Liver (tissue), 9 donors: ENCODE results near the gene PNLIPRP1. TPM values are rescaled to one million over a fixed set of nuclear protein-coding genes. Genes with fewer than 3 reads are reported as not detected.

ENCODE experiments used
- DNase-seq: peaks from one replicate; pipeline ENCODE4 v3.0.0-alpha.2; 2017; ENCODE audit warnings: low spot score
- H3K27ac ChIP-seq, 2 donors: one replicate each; pipeline ENCODE4 v1.7.0; 2013; ENCODE audit warnings: inconsistent platforms in 2 of 2, low read length in 2 of 2, control low read depth in 1 of 2, low read depth in 1 of 2, mild to moderate bottlenecking in 1 of 2
- H3K27me3 ChIP-seq, 4 donors: one replicate each; pipeline versions ENCODE4 v1.6.1 to v1.7.0; 2013; ENCODE audit warnings: low read length in 3 of 4, inconsistent platforms in 1 of 4, mild to moderate bottlenecking in 1 of 4, moderate library complexity in 1 of 4; ENCODE audit not compliant: control insufficient read depth in 4 of 4, insufficient read depth in 4 of 4
- H3K36me3 ChIP-seq, 4 donors: one replicate each; pipeline versions ENCODE4 v1.6.1 to v1.7.0; 2013; ENCODE audit warnings: low read length in 3 of 4, mild to moderate bottlenecking in 3 of 4, low read depth in 1 of 4, moderate library complexity in 1 of 4; ENCODE audit not compliant: control insufficient read depth in 4 of 4, insufficient read depth in 3 of 4
- H3K4me1 ChIP-seq, 4 donors: one replicate each; pipeline versions ENCODE4 v1.6.1 to v1.7.0; 2013; ENCODE audit warnings: low read length in 3 of 4, mild to moderate bottlenecking in 3 of 4, moderate library complexity in 1 of 4; ENCODE audit not compliant: control insufficient read depth in 4 of 4, insufficient read depth in 4 of 4
- H3K4me3 ChIP-seq, 3 donors: one replicate each; pipeline versions ENCODE4 v1.6.1 to v1.7.0; 2013; ENCODE audit warnings: low read length in 3 of 3, control low read depth in 1 of 3, low read depth in 1 of 3, mild to moderate bottlenecking in 1 of 3
- H3K9ac ChIP-seq, 2 donors: one replicate each; pipeline ENCODE4 v1.7.0; 2013; ENCODE audit warnings: low read length in 2 of 2, mild to moderate bottlenecking in 2 of 2, moderate library complexity in 2 of 2, control low read depth in 1 of 2, low read depth in 1 of 2
- H3K9me3 ChIP-seq, 4 donors: one replicate each; pipeline versions ENCODE4 v1.6.1 to v1.7.0; 2013; ENCODE audit warnings: low read length in 3 of 4; ENCODE audit not compliant: control insufficient read depth in 4 of 4
- ATF3 ChIP-seq: IDR thresholded peaks from 2 replicates; pipeline ENCODE4 v1.6.1; 2016; ENCODE audit warnings: antibody characterized with exemption
- CTCF ChIP-seq: fragments of 150-350 bp; IDR thresholded peaks from 2 replicates; pipeline ENCODE4 v1.5.1; 2017; ENCODE audit warnings: improper control_type of control experiment, low read depth, low read length; ENCODE audit not compliant: missing input control
- EGR1 ChIP-seq, 2 donors: IDR thresholded peaks; 2 replicates each; pipeline ENCODE4 v1.6.1; 2016 to 2018; ENCODE audit warnings: antibody characterized with exemption in 2 of 2, low read depth in 2 of 2
- FOXA1 ChIP-seq: IDR thresholded peaks from 2 replicates; pipeline ENCODE4 v1.6.1; 2016; ENCODE audit warnings: antibody characterized with exemption
- FOXA2 ChIP-seq: IDR thresholded peaks from 2 replicates; pipeline ENCODE4 v1.6.1; 2016; ENCODE audit warnings: antibody characterized with exemption
- HNF4A ChIP-seq, 2 donors: conservative IDR thresholded peaks; 2 replicates each; pipeline ENCODE4 v1.6.1; 2016; ENCODE audit warnings: antibody characterized with exemption in 2 of 2, mild to moderate bottlenecking in 2 of 2
- JUND ChIP-seq, 2 donors: IDR thresholded peaks; 2 replicates each; pipeline ENCODE4 v1.6.1; 2016; ENCODE audit warnings: antibody characterized with exemption in 2 of 2
- NR2F2 ChIP-seq: IDR thresholded peaks from 2 replicates; pipeline ENCODE4 v1.6.1; 2016; ENCODE audit warnings: antibody characterized with exemption
- RAD21 ChIP-seq, 2 donors: IDR thresholded peaks; 2 replicates each; pipeline ENCODE4 v1.6.1; 2016; ENCODE audit warnings: antibody characterized with exemption in 2 of 2, mild to moderate bottlenecking in 2 of 2
- RXRA ChIP-seq, 2 donors: IDR thresholded peaks; 2 replicates each; pipeline ENCODE4 v1.6.1; 2017 to 2018; ENCODE audit warnings: antibody characterized with exemption in 2 of 2, mild to moderate bottlenecking in 1 of 2
- YY1 ChIP-seq: IDR thresholded peaks from 2 replicates; pipeline ENCODE4 v1.6.1; 2016; ENCODE audit warnings: antibody characterized with exemption, mild to moderate bottlenecking
- WGBS: extraction: QIAGEN DNeasy Blood & Tissue Kit; methylation state at CpG from one replicate; pipeline ENCODE4 v1.1.7; 2013; 5-methylcytosine and 5-hydroxymethylcytosine counted together
- polyA plus RNA-seq, 2 donors: library from polyadenylated mRNA; stranded (reverse) in 1 of 2; unstranded in 1 of 2; fragments of 200-250 nt in 1 of 2; fragments of >200 nt in 1 of 2; fragmentation: Nextera tagmentation in 1 of 2; extraction: Ambion mirVana in 1 of 2; gene quantifications; one replicate each; pipeline versions ENCODE4 v1.2.1 to v1.2.3, GENCODE V29; 2013 to 2015
- total RNA-seq, 2 donors: library from RNA; depleted of rRNA; stranded (reverse); fragments of >200 nt; gene quantifications; one replicate each; pipeline ENCODE4 v1.2.3, GENCODE V29; 2014
- TF ChIP-seq, protein P1 (sequence below): IDR thresholded peaks from 2 replicates; pipeline ENCODE4 v1.6.1; 2016; ENCODE audit warnings: antibody characterized with exemption
- donor health status: healthy.
- donor health status: healthy.
- donor health status: healthy.
- donor health status: healthy.
- donor health status: healthy.

Gene PNLIPRP1
- total and polyA plus RNA-seq, 4 donors = not detected

GRCh38 chr10:116574797-116575196 lies 16.0 kb upstream of the PNLIPRP1 start:
- TF ChIP-seq EGR1 (IDR thresholded peaks at IDR 0.05; ENCODE audit: low read depth in 2 of 2) (no peak), RXRA (IDR thresholded peaks at IDR 0.05) (no peak)
- Histone ChIP-seq H3K27ac (no peak overlapping the region), H3K4me1 (no peaks in the 10 kb centered on the region), H3K4me3 (no peak overlapping the region), H3K9me3 (no peaks in the 10 kb centered on the region), H3K9ac (no peak overlapping the region), H3K27me3 (peaks cover 0 to 3% (median 0%) of the 10 kb centered on the region in 4 donors), H3K36me3 (no peaks in the 10 kb centered on the region)
- no peak for DNase-seq
- WGBS = 69% methylated on average over 3 of the region's 3 CpGs

DNA sequence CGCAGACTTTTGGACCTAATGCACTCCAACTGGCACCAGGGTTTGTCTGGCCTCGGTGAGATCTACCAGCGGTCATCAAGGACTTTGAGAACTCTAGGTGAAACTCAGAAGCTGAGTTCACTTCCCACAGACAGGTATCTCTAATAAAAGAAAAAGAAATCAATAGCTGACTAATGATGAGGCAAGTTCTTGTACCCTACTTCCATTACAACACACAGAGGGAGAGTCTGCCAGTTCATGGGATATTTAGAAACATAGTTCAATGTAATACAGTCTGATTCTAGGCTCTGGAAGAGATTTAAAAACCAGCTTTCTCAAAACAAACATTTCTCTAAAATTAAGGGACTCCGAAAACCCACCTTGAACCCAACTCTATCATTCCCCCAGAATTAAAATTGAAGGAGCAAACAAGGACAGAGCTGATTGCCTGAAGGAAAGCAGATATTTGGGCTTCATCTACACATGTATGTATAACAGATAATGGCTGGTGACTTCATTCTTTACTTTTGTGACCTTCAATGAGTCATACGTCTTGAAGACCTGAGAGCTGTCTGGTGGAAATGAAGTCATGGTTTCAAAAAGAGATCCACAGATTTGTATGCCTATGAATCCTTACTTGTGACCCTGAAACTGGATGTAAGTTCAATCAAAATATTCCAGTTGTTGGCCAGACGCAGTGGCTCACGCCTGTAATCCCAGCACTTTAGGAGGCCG lies 2.7 kb upstream of the PNLIPRP1 start:
- Histone ChIP-seq H3K27me3 (peaks cover 0 to 9% (median under 1%) of the 10 kb centered on the region in 4 donors), H3K4me3 (no peak overlapping the region), H3K36me3 (no peaks in the 10 kb centered on the region), H3K9me3 (no peaks in the 10 kb centered on the region), H3K27ac (no peak overlapping the region), H3K4me1 (peaks cover 0 to 12% (median 3%) of the 10 kb centered on the region in 4 donors), H3K9ac (no peak overlapping the region)
- WGBS = 82% methylated on average over 8 of the region's 8 CpGs
- TF ChIP-seq RXRA (IDR thresholded peaks at IDR 0.05) (peak in 1 of 2 donors; percentile 11), CTCF (no peak), ATF3 (no peak), HNF4A (conservative IDR thresholded peaks at IDR 0.05) (no peak)
- DNase-seq = no peak

- TF ChIP-seq JUND (IDR thresholded peaks at IDR 0.05) = no peak
- no peak for TF ChIP-seq NR2F2
- TF ChIP-seq RXRA (IDR thresholded peaks at IDR 0.05) = no peak
- TF ChIP-seq RAD21 (IDR thresholded peaks at IDR 0.05) = no peak
- TF ChIP-seq FOXA1 = no peak
- peaks cover 0 to 12% (median 3%) of the 10 kb centered on the region in 4 donors for H3K4me1 ChIP-seq
- H3K36me3 ChIP-seq = no peaks in the 10 kb centered on the region
- H3K27ac ChIP-seq = no peak overlapping the region
- 83% methylated on average over 2 of the region's 2 CpGs for WGBS
- no peak for DNase-seq
- no peaks in the 10 kb centered on the region for H3K9me3 ChIP-seq
- no peak overlapping the region for H3K4me3 ChIP-seq
- peaks cover 0 to 7% (median under 1%) of the 10 kb centered on the region in 4 donors for H3K27me3 ChIP-seq
- no peak overlapping the region for H3K9ac ChIP-seq
Observed at GRCh38 chr10:116588995-116589394, 1.8 kb upstream of the PNLIPRP1 start.

GRCh38 chr10:116589926-116590325 lies 833 bp upstream of the PNLIPRP1 start:
- H3K27me3 ChIP-seq = peaks cover 0 to 5% (median under 1%) of the 10 kb centered on the region in 4 donors
- H3K9ac ChIP-seq = no peak overlapping the region
- no peaks in the 10 kb centered on the region for H3K9me3 ChIP-seq
- no peaks in the 10 kb centered on the region for H3K36me3 ChIP-seq
- WGBS = 60% methylated on average over 2 of the region's 2 CpGs
- TF ChIP-seq YY1 (no peak), NR2F2 (no peak), HNF4A (conservative IDR thresholded peaks at IDR 0.05) (peak; percentile 59 to 75), CTCF (no peak), FOXA1 (peak; percentile 43), FOXA2 (peak; percentile 70), RXRA (IDR thresholded peaks at IDR 0.05) (peak in 1 of 2 donors; percentile 37)
- TF ChIP-seq, protein P1, sequence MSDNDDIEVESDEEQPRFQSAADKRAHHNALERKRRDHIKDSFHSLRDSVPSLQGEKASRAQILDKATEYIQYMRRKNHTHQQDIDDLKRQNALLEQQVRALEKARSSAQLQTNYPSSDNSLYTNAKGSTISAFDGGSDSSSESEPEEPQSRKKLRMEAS = no peak
- DNase-seq = no peak
- peaks cover 0 to 12% (median 3%) of the 10 kb centered on the region in 4 donors for H3K4me1 ChIP-seq
- H3K27ac ChIP-seq = no peak overlapping the region
- H3K4me3 ChIP-seq = no peak overlapping the region
